GM23248 (cell line): ENCODE measurements around the gene YWHAG. TPM values are rescaled to one million over a fixed set of nuclear protein-coding genes. Genes with fewer than 3 reads are reported as not detected.

Source experiments
- DNase-seq: peaks from one replicate; pipeline ENCODE4 v3.0.0-alpha.2; 2015
- H2AFZ ChIP-seq: fragments of 200-600 bp; sonication (generic); 2 replicates; pipeline ENCODE4 v1.6.1; 2016; ENCODE audit warnings: antibody characterized with exemption
- H3F3A ChIP-seq: fragments of 200-600 bp; sonication (generic); 2 replicates; pipeline ENCODE4 v1.6.1; 2016; ENCODE audit warnings: mild to moderate bottlenecking, antibody characterized with exemption, mixed run types; ENCODE audit not compliant: insufficient read depth
- H3K27ac ChIP-seq: fragments of 200-600 bp; sonication (generic); 2 replicates; pipeline ENCODE4 v1.5.1; 2016; ENCODE audit warnings: mild to moderate bottlenecking
- H3K27me3 ChIP-seq: fragments of 200-600 bp; sonication (generic); replicated peaks from 2 replicates; pipeline ENCODE4 v1.6.1; 2016; ENCODE audit warnings: mild to moderate bottlenecking; ENCODE audit not compliant: insufficient read depth
- H3K36me3 ChIP-seq: fragments of 200-600 bp; sonication (generic); 2 replicates; pipeline ENCODE4 v1.6.1; 2016; ENCODE audit warnings: low read depth, mild to moderate bottlenecking
- H3K4me1 ChIP-seq: fragments of 200-600 bp; sonication (generic); 2 replicates; pipeline ENCODE4 v1.6.1; 2016; ENCODE audit warnings: mild to moderate bottlenecking; ENCODE audit not compliant: insufficient read depth
- H3K4me2 ChIP-seq: fragments of 200-600 bp; sonication (generic); one replicate; pipeline ENCODE4 v1.6.1; 2016; ENCODE audit warnings: mild to moderate bottlenecking; ENCODE audit not compliant: unreplicated experiment
- H3K4me3 ChIP-seq: fragments of 200-600 bp; sonication (generic); 2 replicates; pipeline ENCODE4 v1.5.1; 2016; ENCODE audit warnings: mild to moderate bottlenecking
- H3K79me2 ChIP-seq: fragments of 200-600 bp; sonication (generic); 2 replicates; pipeline ENCODE4 v1.6.1; 2016; ENCODE audit warnings: mild to moderate bottlenecking; ENCODE audit not compliant: insufficient read depth
- H3K9ac ChIP-seq: fragments of 200-600 bp; sonication (generic); 2 replicates; pipeline ENCODE4 v1.6.1; 2016; ENCODE audit warnings: mild to moderate bottlenecking
- H3K9me2 ChIP-seq: fragments of 200-600 bp; sonication (generic); 2 replicates; pipeline ENCODE4 v1.6.1; 2016; ENCODE audit warnings: mixed run types, mild to moderate bottlenecking, moderate library complexity; ENCODE audit not compliant: insufficient read depth
- H3K9me3 ChIP-seq: fragments of 200-600 bp; sonication (generic); one replicate; pipeline ENCODE4 v1.6.1; 2017; ENCODE audit warnings: low read depth
- H4K20me1 ChIP-seq: fragments of 200-600 bp; sonication (generic); 2 replicates; pipeline ENCODE4 v1.6.0; 2016; ENCODE audit not compliant: insufficient read depth
- EZH2 ChIP-seq: fragments of 200-600 bp; sonication (generic); IDR thresholded peaks from 2 replicates; pipeline ENCODE4 v1.6.1; 2018; ENCODE audit warnings: antibody characterized with exemption, mild to moderate bottlenecking; ENCODE audit not compliant: insufficient read depth, poor library complexity, severe bottlenecking
- EZH2phosphoT487 ChIP-seq: fragments of 200-600 bp; sonication (generic); IDR thresholded peaks from 2 replicates; pipeline ENCODE4 v1.6.1; 2018; ENCODE audit warnings: antibody characterized with exemption, moderate library complexity, mild to moderate bottlenecking, low read depth; ENCODE audit not compliant: insufficient read depth
- WGBS, 2 experiments: methylation state at CpG; one replicate each; pipeline ENCODE4 v1.1.6; 2015 to 2017; ENCODE audit warnings: low lambda C conversion rate in 2 of 2, low coverage in 1 of 2; ENCODE audit errors: missing lambda C conversion rate in 2 of 2; 5-methylcytosine and 5-hydroxymethylcytosine counted together
- in situ Hi-C: fragments of 300-500 bp; cut with MboI; formaldehyde crosslinking; loops from 2 replicates; pipeline ENCODE4 v1.15.0; 2020
- polyA plus RNA-seq: library from polyadenylated mRNA; unstranded; fragments of >200 nt; fragmentation: Nextera tagmentation; extraction: Ambion mirVana; gene quantifications from 2 replicates; pipeline ENCODE4 v1.2.1, GENCODE V29; 2016
- total RNA-seq: library from RNA; depleted of rRNA; stranded (reverse); fragments of >200 nt; shearing (Covaris generic); gene quantifications from 2 replicates; pipeline ENCODE4 v1.2.3, GENCODE V29; 2014

Gene YWHAG
- total and polyA plus RNA-seq, 2 experiments from 2014 or later = 28.4 to 56.0 TPM

DNA sequence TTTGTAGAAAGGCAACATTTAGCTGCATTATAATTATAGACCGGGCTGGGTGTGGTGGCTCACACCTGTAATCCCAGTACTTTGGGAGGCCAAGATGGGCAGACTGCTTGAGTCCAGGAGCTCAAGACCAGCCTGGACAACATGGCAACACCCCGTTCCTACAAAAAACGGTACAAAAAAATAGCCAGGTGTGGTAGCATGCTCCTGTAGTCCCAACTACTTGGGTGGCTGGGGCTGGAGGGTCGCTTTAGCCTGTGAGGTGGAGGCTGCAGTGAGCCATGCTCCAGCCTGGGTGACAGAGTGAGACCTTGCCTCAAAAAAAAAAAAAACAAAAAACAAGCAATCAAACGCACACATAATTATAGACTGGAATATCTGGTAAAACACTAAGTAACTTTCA is 5.0 kb downstream of the YWHAG start:
- Histone ChIP-seq H3K9me2 (no peaks in the 10 kb centered on the region), H3K36me3 (peaks cover 42% of the 10 kb centered on the region), H3K4me1 (peaks cover 44% of the 10 kb centered on the region), H3K9me3 (no peaks in the 10 kb centered on the region), H3K27ac (no peak overlapping the region), H4K20me1 (peaks cover 67% of the 10 kb centered on the region; the same call in 1 of the 2 replicates), H3K9ac (no peak overlapping the region), H2AFZ (no peak overlapping the region), H3K4me3 (no peak overlapping the region), H3K79me2 (peaks cover 99% of the 10 kb centered on the region), H3K4me2 (no peak overlapping the region), H3K27me3 (no peaks in the 10 kb centered on the region), H3F3A (peaks cover 63% of the 10 kb centered on the region)
- TF ChIP-seq EZH2 (no peak), EZH2phosphoT487 (no peak)
- DNase-seq = no peak
- in situ Hi-C loops = no loop called here
- 82 to 87% methylated on average over 5 of the region's 5 CpGs for WGBS, 2 experiments

DNA sequence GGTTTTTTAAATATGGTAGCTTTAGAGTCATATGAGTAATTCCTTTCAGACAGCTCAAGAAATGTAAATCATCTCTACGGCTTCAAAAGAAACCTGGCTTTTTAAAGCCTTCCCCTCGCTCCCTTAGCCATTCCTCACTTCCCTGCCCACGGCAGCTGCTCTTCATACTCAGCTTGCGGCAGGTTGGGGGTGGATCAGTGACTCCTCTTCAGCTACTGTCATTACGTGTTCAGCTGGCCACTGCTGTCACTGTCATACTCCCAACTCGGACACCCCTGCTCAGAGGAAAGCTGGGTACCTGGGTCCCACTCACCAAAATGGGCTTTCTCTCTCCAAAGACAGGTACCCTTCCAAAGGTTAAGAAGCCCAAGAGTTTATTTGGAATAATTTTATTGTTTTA is 6.6 kb downstream of the YWHAG start:
- Histone ChIP-seq H3F3A (peaks cover 54% of the 10 kb centered on the region), H3K4me1 (peaks cover 48% of the 10 kb centered on the region), H3K9me2 (no peaks in the 10 kb centered on the region), H3K4me2 (peak overlapping the region; percentile 33), H2AFZ (no peak overlapping the region), H3K9ac (no peak overlapping the region), H3K36me3 (peaks cover 53% of the 10 kb centered on the region), H3K4me3 (peak overlapping the region; percentile 16; the same call in 1 of the 2 replicates), H3K9me3 (no peaks in the 10 kb centered on the region), H3K27ac (peak overlapping the region; percentile 57), H3K27me3 (no peaks in the 10 kb centered on the region), H3K79me2 (peaks cover 100% of the 10 kb centered on the region), H4K20me1 (peaks cover 67% of the 10 kb centered on the region; the same call in 1 of the 2 replicates)
- TF ChIP-seq EZH2 (no peak), EZH2phosphoT487 (no peak)
- WGBS, 2 experiments = 41 to 52% methylated on average over 6 of the region's 6 CpGs
- in situ Hi-C loops = no loop called here
- peak; percentile 70 for DNase-seq

DNA sequence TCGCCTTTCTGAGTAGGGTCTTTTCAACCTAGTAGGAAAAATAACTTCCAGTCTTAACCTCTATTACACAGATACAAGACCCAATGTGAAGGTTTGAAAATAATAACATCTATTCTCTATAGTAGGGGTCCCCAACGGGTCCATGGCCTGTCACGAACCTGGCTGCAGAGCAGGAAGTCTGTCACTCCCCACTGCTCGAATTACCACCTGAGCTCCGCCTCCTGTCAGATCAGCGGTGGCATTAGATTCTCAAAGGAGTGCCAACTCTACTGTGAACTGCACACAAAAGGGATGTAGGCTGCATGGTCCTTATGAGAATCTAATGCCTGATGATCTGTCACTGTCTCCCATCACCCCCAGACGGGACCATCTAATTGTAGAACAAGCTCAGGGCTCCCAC is 7.4 kb downstream of the YWHAG start:
- Histone ChIP-seq H3K36me3 (peaks cover 58% of the 10 kb centered on the region), H4K20me1 (peaks cover 66% of the 10 kb centered on the region; the same call in 1 of the 2 replicates), H3F3A (peaks cover 51% of the 10 kb centered on the region), H3K27me3 (no peaks in the 10 kb centered on the region), H3K9me3 (no peaks in the 10 kb centered on the region), H3K4me1 (peaks cover 44% of the 10 kb centered on the region), H3K4me2 (no peak overlapping the region), H3K4me3 (peak overlapping the region; percentile 16; the same call in 1 of the 2 replicates), H3K27ac (0 out of 2 replicates have a peak overlapping the region, but pooled peaks have one; percentile 2), H2AFZ (no peak overlapping the region), H3K79me2 (peaks cover 100% of the 10 kb centered on the region), H3K9me2 (no peaks in the 10 kb centered on the region), H3K9ac (no peak overlapping the region)
- TF ChIP-seq EZH2 = no peak
- TF ChIP-seq EZH2phosphoT487 = no peak
- in situ Hi-C loops = no loop called here
- 77 to 81% methylated on average over 7 of the region's 7 CpGs for WGBS, 2 experiments
- no peak for DNase-seq

DNA sequence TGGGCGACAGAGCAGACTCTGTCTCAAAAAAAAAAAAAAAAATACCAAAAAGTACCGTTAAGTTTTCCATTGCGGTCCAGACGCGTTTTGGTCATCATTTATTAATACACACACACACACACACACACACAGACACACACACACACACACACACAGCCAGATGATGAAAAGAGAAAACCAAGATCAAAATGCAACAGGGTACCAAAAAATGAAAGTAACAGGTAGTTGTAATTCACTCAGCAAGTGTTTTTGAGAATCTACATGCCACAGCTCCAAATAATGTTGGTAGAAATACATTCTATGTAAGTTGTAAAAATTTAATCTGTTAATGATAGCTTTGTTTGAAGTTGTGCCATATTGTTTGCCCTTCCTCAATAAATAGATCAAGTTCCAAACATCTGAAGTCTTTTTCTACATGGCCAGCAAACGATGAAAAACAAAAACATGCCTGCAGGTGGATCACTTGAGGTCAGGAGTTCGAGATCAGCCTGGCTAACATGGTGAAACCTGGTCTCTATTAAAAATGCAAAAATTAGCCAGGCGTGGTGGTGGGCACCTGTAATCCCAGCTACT is 9.4 kb downstream of the YWHAG start:
- Histone ChIP-seq H3K36me3 (peaks cover 49% of the 10 kb centered on the region), H3K27me3 (no peaks in the 10 kb centered on the region), H3K79me2 (peaks cover 100% of the 10 kb centered on the region), H3K27ac (no peak overlapping the region), H2AFZ (no peak overlapping the region), H3K9me3 (no peaks in the 10 kb centered on the region), H3K4me1 (peaks cover 32% of the 10 kb centered on the region), H3K4me2 (no peak overlapping the region), H3K9ac (no peak overlapping the region), H3K4me3 (no peak overlapping the region), H4K20me1 (peaks cover 47% of the 10 kb centered on the region; the same call in 1 of the 2 replicates), H3K9me2 (no peaks in the 10 kb centered on the region), H3F3A (peaks cover 37% of the 10 kb centered on the region)
- no peak for DNase-seq
- in situ Hi-C loops = no loop called here
- 93 to 99% methylated on average over 8 of the region's 8 CpGs for WGBS, 2 experiments
- TF ChIP-seq EZH2phosphoT487 (no peak), EZH2 (no peak)
